Transverse colon (tissue), 4 donors: ENCODE results near the gene FAM171A1. TPM values are rescaled to one million over a fixed set of nuclear protein-coding genes. Genes with fewer than 3 reads are reported as not detected.

ENCODE experiments used
- DNase-seq: peaks from one replicate; pipeline ENCODE4 v3.0.0-alpha.2; 2019
- H3K27ac ChIP-seq, 4 donors: fragments of 200-600 bp; sonication (generic); 2 replicates each; pipeline ENCODE4 v1.5.1; 2016 to 2018; ENCODE audit warnings: inconsistent platforms in 4 of 4
- H3K27me3 ChIP-seq: fragments of 200-600 bp; sonication (generic); 2 replicates; pipeline ENCODE4 v1.5.1; 2017; ENCODE audit warnings: inconsistent platforms
- H3K36me3 ChIP-seq, 4 donors: fragments of 200-600 bp; sonication (generic); 2 replicates each; pipeline ENCODE4 v1.5.1; 2017 to 2019; ENCODE audit warnings: inconsistent platforms in 4 of 4
- H3K4me1 ChIP-seq, 4 donors: fragments of 200-600 bp; sonication (generic); 2 replicates each; pipeline ENCODE4 v1.5.1; 2017 to 2020; ENCODE audit warnings: inconsistent platforms in 4 of 4
- H3K4me3 ChIP-seq, 4 donors: fragments of 200-600 bp; sonication (generic); 1 replicate in 1 of 4; 2 replicates in 3 of 4; pipeline versions ENCODE4 v1.5.1 to v1.6.1; 2017 to 2019; ENCODE audit warnings: inconsistent platforms in 4 of 4
- H3K9me3 ChIP-seq, 2 donors: fragments of 200-600 bp; sonication (generic); 2 replicates each; pipeline ENCODE4 v1.5.1; 2017 to 2019; ENCODE audit warnings: inconsistent platforms in 2 of 2
- EP300 ChIP-seq: sonication (generic); formaldehyde crosslinking; IDR thresholded peaks from one replicate; pipeline ENCODE4 v1.6.1; 2017; ENCODE audit warnings: antibody characterized with exemption, low read depth
- POLR2A ChIP-seq: fragments of 450-650 bp; IDR thresholded peaks from one replicate; pipeline ENCODE4 v1.6.1; 2016; ENCODE audit warnings: antibody characterized with exemption, mild to moderate bottlenecking, moderate library complexity
- POLR2AphosphoS5 ChIP-seq, 3 donors: sonication (generic); formaldehyde crosslinking; IDR thresholded peaks; one replicate each; pipeline ENCODE4 v1.6.1; 2016; ENCODE audit warnings: antibody characterized with exemption in 3 of 3
- WGBS, 2 donors: methylation state at CpG; one replicate each; pipeline ENCODE4 v1.1.5; 2018; ENCODE audit warnings: low coverage in 1 of 2; 5-methylcytosine and 5-hydroxymethylcytosine counted together
- in situ Hi-C, 4 donors: fragments of 200-750 bp; cut with MboI; loops; one replicate each; pipeline versions ENCODE4 v1.15.0 to v1.15.1; 2017; ENCODE audit warnings: low sequenced_read_pairs in 3 of 4, low pct_ligation_motif_present in 1 of 4, low pct_unique_long_range_greater_than_20kb in 1 of 4
- intact Hi-C: fragments of 100-400 bp; cut with DNase I; formaldehyde crosslinking; loops from one replicate; pipeline ENCODE4 v1.15.1; 2023; ENCODE audit warnings: low total_unique reads
- total RNA-seq, 4 donors: library from RNA; depleted of rRNA; stranded (reverse); fragments of >200 nt; gene quantifications; one replicate each; pipeline ENCODE4 v1.1.0, GENCODE V29; 2016
- TF ChIP-seq, protein P1 (sequence below), 5 experiments: fragments of 200-600 bp in 3 of 5; fragments of 450-650 bp in 2 of 5; sonication (generic) in 3 of 5; IDR thresholded peaks; 1 replicate in 2 of 5; 2 replicates in 3 of 5; pipeline ENCODE4 v1.5.1; 2016 to 2017; ENCODE audit warnings: antibody characterized with exemption in 5 of 5, inconsistent platforms in 3 of 5, mild to moderate bottlenecking in 2 of 5, moderate library complexity in 1 of 5

The FAM171A1 gene
- total RNA-seq, 4 donors from 2014 or later: 29.2 to 42.2 (median 38.2) TPM

DNA sequence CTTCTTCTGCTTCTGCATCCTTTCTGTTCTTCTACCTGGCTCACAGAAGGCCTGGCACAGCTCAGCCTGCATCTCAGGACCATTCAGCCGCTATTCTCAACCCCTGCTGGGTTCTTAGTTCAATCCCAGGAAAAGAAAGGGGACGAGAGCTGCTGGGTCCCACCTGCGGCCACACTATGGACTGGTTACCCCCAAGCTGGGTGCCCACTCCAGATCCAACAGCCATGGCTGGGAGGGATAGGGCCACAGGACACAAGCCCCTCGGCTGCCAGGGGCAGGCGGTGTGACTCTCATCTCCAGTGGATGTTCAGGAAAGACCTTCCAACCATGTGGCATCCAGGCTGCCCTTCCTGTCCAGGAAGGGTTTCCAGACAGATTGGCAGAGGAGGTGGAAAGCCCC lies 105.0 kb downstream of the FAM171A1 start:
- intact Hi-C loops: no loop called here

DNA sequence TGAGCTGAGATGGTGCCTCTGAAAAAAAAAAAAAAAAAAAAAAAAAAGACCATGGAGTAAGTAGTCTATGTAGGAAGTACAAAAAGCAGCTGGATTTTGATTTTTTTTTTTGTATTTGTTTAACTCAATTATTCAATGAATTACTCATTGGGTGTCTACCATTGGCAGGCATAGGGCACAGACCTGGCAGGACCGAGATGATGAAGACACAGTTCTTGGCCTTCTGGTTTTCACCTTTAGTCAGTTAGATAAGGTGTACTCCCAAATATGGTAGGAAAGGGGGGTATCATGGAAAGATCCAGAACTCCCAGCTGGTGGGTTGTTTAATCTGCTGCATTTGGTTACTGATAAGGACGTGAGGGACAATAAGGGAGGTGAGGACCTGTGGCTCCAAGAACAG lies 105.5 kb downstream of the FAM171A1 start:
- Histone ChIP-seq H3K4me1 (no peaks in the 10 kb centered on the region), H3K36me3 (no peaks in the 10 kb centered on the region), H3K4me3 (no peak overlapping the region), H3K27me3 (no peaks in the 10 kb centered on the region), H3K9me3 (no peaks in the 10 kb centered on the region), H3K27ac (no peak overlapping the region)
- no peak for DNase-seq
- TF ChIP-seq, protein P1, sequence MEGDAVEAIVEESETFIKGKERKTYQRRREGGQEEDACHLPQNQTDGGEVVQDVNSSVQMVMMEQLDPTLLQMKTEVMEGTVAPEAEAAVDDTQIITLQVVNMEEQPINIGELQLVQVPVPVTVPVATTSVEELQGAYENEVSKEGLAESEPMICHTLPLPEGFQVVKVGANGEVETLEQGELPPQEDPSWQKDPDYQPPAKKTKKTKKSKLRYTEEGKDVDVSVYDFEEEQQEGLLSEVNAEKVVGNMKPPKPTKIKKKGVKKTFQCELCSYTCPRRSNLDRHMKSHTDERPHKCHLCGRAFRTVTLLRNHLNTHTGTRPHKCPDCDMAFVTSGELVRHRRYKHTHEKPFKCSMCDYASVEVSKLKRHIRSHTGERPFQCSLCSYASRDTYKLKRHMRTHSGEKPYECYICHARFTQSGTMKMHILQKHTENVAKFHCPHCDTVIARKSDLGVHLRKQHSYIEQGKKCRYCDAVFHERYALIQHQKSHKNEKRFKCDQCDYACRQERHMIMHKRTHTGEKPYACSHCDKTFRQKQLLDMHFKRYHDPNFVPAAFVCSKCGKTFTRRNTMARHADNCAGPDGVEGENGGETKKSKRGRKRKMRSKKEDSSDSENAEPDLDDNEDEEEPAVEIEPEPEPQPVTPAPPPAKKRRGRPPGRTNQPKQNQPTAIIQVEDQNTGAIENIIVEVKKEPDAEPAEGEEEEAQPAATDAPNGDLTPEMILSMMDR (IDR thresholded peaks at IDR 0.05): no peak
- no peak for TF ChIP-seq POLR2AphosphoS5 (IDR thresholded peaks at IDR 0.05)
- TF ChIP-seq POLR2A: no peak
- intact Hi-C loops: no loop called here
- in situ Hi-C loops: loop anchor here in 2 of 4 donors (10.0 to 25.0 kb wide), 2 partner anchors 97 to 109 kb away; partner anchors contain the start of gene FAM171A1 (in 2 of the 2)
- WGBS, 2 donors: 74 to 89% methylated on average over 2 of the region's 2 CpGs

More for the DNA sequence above, 105.0 kb downstream of the FAM171A1 start:
- no peaks in the 10 kb centered on the region for H3K27me3 ChIP-seq
- DNase-seq: no peak
- H3K4me3 ChIP-seq: no peak overlapping the region
- TF ChIP-seq, protein P1 (IDR thresholded peaks at IDR 0.05): no peak
- TF ChIP-seq EP300 (no peak), POLR2A (no peak)
- no peaks in the 10 kb centered on the region for H3K9me3 ChIP-seq
- no peaks in the 10 kb centered on the region for H3K4me1 ChIP-seq
- in situ Hi-C loops: loop anchor here in 2 of 4 donors (10.0 to 25.0 kb wide), 2 partner anchors 96 to 109 kb away; partner anchors contain the start of gene FAM171A1 (in 2 of the 2)
- WGBS, 2 donors: 88% methylated on average over 5 of the region's 5 CpGs; no CpG with 5 or more reads in 1 of the 2 donors
- no peak overlapping the region for H3K27ac ChIP-seq
- no peaks in the 10 kb centered on the region for H3K36me3 ChIP-seq

DNA sequence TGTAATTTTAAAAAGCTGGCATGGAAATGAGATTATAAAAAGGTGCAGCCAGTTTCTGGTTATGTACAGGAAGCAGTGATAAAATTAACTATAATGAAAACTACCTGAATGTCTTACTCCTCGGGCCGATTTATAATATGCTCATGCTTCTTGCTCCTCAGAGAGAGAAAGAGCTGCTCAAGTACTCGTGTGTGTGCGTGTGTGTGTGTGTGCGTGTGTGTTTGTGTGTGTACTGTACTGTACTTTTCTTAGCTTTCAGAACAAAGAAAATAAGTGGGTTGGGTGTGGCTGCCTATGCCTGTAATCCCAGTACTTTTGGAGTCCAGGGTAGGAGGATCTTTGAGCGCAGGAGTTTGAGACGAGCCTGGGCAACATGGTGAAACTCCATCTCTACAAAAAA lies 106.0 kb downstream of the FAM171A1 start:
- WGBS, 2 donors: 54 to 74% methylated on average over 2 to 7 of the region's 7 CpGs
- Histone ChIP-seq H3K36me3 (no peaks in the 10 kb centered on the region), H3K4me1 (no peaks in the 10 kb centered on the region), H3K27me3 (no peaks in the 10 kb centered on the region), H3K4me3 (no peak overlapping the region), H3K27ac (no peak overlapping the region), H3K9me3 (no peaks in the 10 kb centered on the region)
- TF ChIP-seq POLR2A (no peak), POLR2AphosphoS5 (IDR thresholded peaks at IDR 0.05) (no peak), EP300 (no peak)
- TF ChIP-seq, protein P1 (IDR thresholded peaks at IDR 0.05): no peak
- intact Hi-C loops: no loop called here
- in situ Hi-C loops: loop anchor here in 2 of 4 donors (10.0 to 25.0 kb wide), 2 partner anchors 97 to 110 kb away; partner anchors contain the start of gene FAM171A1 (in 2 of the 2)
- no peak for DNase-seq

DNA sequence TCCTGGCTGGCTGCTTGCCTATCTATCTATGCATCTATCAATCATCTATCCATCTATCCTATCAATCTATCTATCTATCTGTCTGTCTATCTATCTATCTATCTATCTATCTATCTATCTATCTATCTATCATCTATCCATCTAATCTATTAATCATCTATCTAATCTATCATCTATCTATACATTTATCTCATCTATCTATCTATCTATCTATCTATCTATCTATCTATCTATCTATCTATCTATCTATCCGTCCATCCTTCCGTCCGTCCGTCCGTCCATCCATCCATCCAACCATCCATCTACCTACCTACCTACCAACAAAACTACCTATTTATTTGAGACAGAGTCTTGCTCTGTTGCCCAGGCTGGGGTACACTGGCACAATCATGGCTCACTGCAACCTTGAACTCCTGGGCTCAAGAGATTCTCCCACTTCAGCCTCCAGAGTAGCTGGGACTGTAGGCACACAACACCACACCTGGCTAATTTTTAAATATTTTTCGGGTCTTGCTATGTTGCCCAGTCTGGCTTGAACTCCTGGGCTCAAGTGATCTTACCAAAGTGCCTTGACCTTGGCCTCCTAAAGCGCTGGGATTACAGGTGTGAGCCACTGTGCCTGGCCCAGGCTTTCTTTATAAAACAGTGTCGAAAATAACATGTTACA lies 107.3 kb downstream of the FAM171A1 start:
- intact Hi-C loops: no loop called here
- Histone ChIP-seq H3K9me3 (no peaks in the 10 kb centered on the region), H3K4me3 (no peak overlapping the region), H3K27ac (no peak overlapping the region), H3K36me3 (no peaks in the 10 kb centered on the region), H3K27me3 (no peaks in the 10 kb centered on the region), H3K4me1 (no peaks in the 10 kb centered on the region)
- TF ChIP-seq, protein P1 (IDR thresholded peaks at IDR 0.05): no peak
- TF ChIP-seq POLR2A (no peak), EP300 (no peak)
- in situ Hi-C loops: loop anchor here in 2 of 4 donors (10.0 to 25.0 kb wide), 2 partner anchors 99 to 111 kb away; partner anchors contain the start of gene FAM171A1 (in 2 of the 2)
- DNase-seq: no peak
- 90 to 94% methylated on average over 6 to 8 of the region's 8 CpGs for WGBS, 2 donors
